ENCODE results near the gene NUDT3. TPM values are rescaled to one million over a fixed set of nuclear protein-coding genes. Genes with fewer than 3 reads are reported as not detected.
"Not testable (repeated sequence)": the region's sequence is repeated elsewhere in the genome, so short reads cannot be mapped to it uniquely, and the experiment has no call there.

The NUDT3 gene
- total and polyA plus RNA-seq, 4 donors: 3.2 to 20.2 (median 9.5) TPM

- 86% methylated on average over 13 of the region's 13 CpGs for WGBS
- H3K9ac ChIP-seq (ENCODE audit: low read depth in 1 of 2, low read length in 2 of 2): no peak overlapping the region
These were observed 120.2 kb downstream of the NUDT3 start for GRCh38 chr6:34272013-34272926.

GRCh38 chr6:34269658-34270341 lies 122.7 kb downstream of the NUDT3 start:
- not testable (repeated sequence) for DNase-seq (ENCODE audit: low spot score); H3K27me3 ChIP-seq (ENCODE audit: control insufficient read depth in 4 of 4, insufficient read depth in 4 of 4, low read length in 3 of 4); H3K27ac ChIP-seq (ENCODE audit: low read depth in 1 of 2, low read length in 2 of 2); H3K9me3 ChIP-seq (ENCODE audit: control insufficient read depth in 4 of 4, low read length in 3 of 4); H3K9ac ChIP-seq (ENCODE audit: low read depth in 1 of 2, low read length in 2 of 2); H3K36me3 ChIP-seq (ENCODE audit: control insufficient read depth in 4 of 4, insufficient read depth in 3 of 4, low read depth in 1 of 4, low read length in 3 of 4); H3K4me1 ChIP-seq (ENCODE audit: control insufficient read depth in 4 of 4, insufficient read depth in 4 of 4, low read length in 3 of 4); H3K4me3 ChIP-seq (ENCODE audit: low read depth in 1 of 3, low read length in 3 of 3)
- 81% methylated on average over 17 of the region's 17 CpGs for WGBS

More at GRCh38 chr6:34272013-34272926, 120.2 kb downstream of the NUDT3 start:
- H3K9me3 ChIP-seq (ENCODE audit: control insufficient read depth in 4 of 4, low read length in 3 of 4): no peaks in the 10 kb centered on the region
- TF ChIP-seq HNF4A (conservative IDR thresholded peaks at IDR 0.05) (no peak), FOXA1 (IDR thresholded peaks at IDR 0.05) (no peak), HNF4G (IDR thresholded peaks at IDR 0.05) (no peak), JUND (IDR thresholded peaks at IDR 0.05) (no peak), CTCF (IDR thresholded peaks at IDR 0.05; ENCODE audit: low read depth, low read length, missing input control) (no peak), SP1 (IDR thresholded peaks at IDR 0.05) (no peak), REST (IDR thresholded peaks at IDR 0.05) (no peak), FOXA2 (IDR thresholded peaks at IDR 0.05) (no peak), MAX (IDR thresholded peaks at IDR 0.05) (no peak)
- H3K4me3 ChIP-seq (ENCODE audit: low read depth in 1 of 3, low read length in 3 of 3): no peak overlapping the region
- H3K4me1 ChIP-seq (ENCODE audit: control insufficient read depth in 4 of 4, insufficient read depth in 4 of 4, low read length in 3 of 4): peaks cover 4 to 11% (median 7%) of the 10 kb centered on the region in 4 donors
- no peak for DNase-seq (ENCODE audit: low spot score)
- H3K36me3 ChIP-seq (ENCODE audit: control insufficient read depth in 4 of 4, insufficient read depth in 3 of 4, low read depth in 1 of 4, low read length in 3 of 4): no peaks in the 10 kb centered on the region
- no peaks in the 10 kb centered on the region for H3K27me3 ChIP-seq (ENCODE audit: control insufficient read depth in 4 of 4, insufficient read depth in 4 of 4, low read length in 3 of 4)
- H3K27ac ChIP-seq (ENCODE audit: low read depth in 1 of 2, low read length in 2 of 2): no peak overlapping the region

- not testable (repeated sequence) for H3K4me1 ChIP-seq (ENCODE audit: control insufficient read depth in 4 of 4, insufficient read depth in 4 of 4, low read length in 3 of 4); DNase-seq (ENCODE audit: low spot score); H3K9me3 ChIP-seq (ENCODE audit: control insufficient read depth in 4 of 4, low read length in 3 of 4); H3K4me3 ChIP-seq (ENCODE audit: low read depth in 1 of 3, low read length in 3 of 3); H3K9ac ChIP-seq (ENCODE audit: low read depth in 1 of 2, low read length in 2 of 2); H3K36me3 ChIP-seq (ENCODE audit: control insufficient read depth in 4 of 4, insufficient read depth in 3 of 4, low read depth in 1 of 4, low read length in 3 of 4); H3K27me3 ChIP-seq (ENCODE audit: control insufficient read depth in 4 of 4, insufficient read depth in 4 of 4, low read length in 3 of 4); H3K27ac ChIP-seq (ENCODE audit: low read depth in 1 of 2, low read length in 2 of 2)
- WGBS: 95% methylated on average over 22 of the region's 25 CpGs
These were observed 123.3 kb downstream of the NUDT3 start for GRCh38 chr6:34269132-34269531.
